AG04449 (cell line): ENCODE results near the gene BMF.
"Not testable (repeated sequence)": the region's sequence is repeated elsewhere in the genome, so short reads cannot be mapped to it uniquely, and the experiment has no call there.

ENCODE experiments used
- CTCF ChIA-PET: fragments of 350-600 bp; formaldehyde crosslinking; extraction: SDS; loops from one replicate; lab custom pipeline; 2021; ENCODE audit warnings: antibody characterized with exemption; lab: Yijun Ruan, JAX
- POLR2A ChIA-PET: fragments of 400-600, 350-600 bp; formaldehyde crosslinking; extraction: SDS; loops from one replicate; lab custom pipeline; 2020; ENCODE audit warnings: antibody characterized with exemption, inconsistent platforms; lab: Yijun Ruan, JAX
- DNase-seq: peaks from one replicate; pipeline ENCODE4 v3.0.0-alpha.2; 2010; ENCODE audit warnings: low read depth, low spot score
- H3K4me3 ChIP-seq: 2 replicates; pipeline ENCODE4 v1.5.1; 2011; ENCODE audit warnings: low read depth, mild to moderate bottlenecking, control low read depth, low read length
- TF ChIP-seq, protein P1 (sequence below): IDR thresholded peaks from one replicate; pipeline ENCODE4 v1.5.1; 2011; ENCODE audit warnings: mild to moderate bottlenecking, moderate library complexity, low read length, control low read depth, inconsistent platforms; ENCODE audit not compliant: insufficient read depth; ENCODE audit errors: missing control alignments

Gene BMF

DNA sequence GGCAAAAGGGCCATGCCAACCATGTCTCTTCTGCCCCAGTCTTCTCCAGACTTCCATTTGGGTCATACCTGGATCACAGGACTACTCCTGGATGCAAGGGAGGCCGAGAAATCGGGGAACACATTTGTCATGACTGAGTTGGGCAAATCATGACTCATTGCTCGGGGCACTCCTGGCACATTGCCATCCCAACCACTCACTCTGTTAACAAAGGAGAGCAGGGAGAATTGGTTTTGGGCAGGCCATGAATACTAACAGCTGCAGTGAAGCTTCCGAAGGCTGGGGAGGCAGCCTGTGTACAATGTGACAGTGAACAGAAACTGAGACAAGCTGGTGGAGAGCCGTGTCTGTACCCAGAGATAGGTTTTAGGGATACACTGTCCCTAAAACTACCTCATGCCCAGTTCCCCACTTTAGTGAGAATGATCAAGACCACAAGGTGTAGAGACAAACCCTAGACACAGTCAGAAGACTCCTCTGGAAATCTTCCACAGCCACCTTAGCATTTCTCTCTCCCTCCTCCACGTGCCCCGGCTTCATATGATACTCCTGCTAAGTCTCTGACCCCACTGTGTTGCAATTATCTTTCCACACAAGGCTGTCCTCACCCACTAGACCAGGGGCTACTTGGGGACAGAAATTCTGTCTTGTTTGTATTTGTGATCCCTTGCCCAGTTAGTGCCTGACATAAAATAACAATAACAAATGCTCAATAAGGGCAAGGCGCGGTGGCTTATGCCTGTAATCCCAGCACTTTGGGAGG is 41.7 kb upstream of the BMF start:
- CTCF ChIA-PET, result interaction anchor here (0.5 to 1.3 kb wide), 3 partner anchors 17 to 105 kb away, joined by 3 to 4 read pairs (median 3); no protein-coding TSS in a partner anchor
- POLR2A ChIA-PET, result no interaction called here
- TF ChIP-seq, protein P1, sequence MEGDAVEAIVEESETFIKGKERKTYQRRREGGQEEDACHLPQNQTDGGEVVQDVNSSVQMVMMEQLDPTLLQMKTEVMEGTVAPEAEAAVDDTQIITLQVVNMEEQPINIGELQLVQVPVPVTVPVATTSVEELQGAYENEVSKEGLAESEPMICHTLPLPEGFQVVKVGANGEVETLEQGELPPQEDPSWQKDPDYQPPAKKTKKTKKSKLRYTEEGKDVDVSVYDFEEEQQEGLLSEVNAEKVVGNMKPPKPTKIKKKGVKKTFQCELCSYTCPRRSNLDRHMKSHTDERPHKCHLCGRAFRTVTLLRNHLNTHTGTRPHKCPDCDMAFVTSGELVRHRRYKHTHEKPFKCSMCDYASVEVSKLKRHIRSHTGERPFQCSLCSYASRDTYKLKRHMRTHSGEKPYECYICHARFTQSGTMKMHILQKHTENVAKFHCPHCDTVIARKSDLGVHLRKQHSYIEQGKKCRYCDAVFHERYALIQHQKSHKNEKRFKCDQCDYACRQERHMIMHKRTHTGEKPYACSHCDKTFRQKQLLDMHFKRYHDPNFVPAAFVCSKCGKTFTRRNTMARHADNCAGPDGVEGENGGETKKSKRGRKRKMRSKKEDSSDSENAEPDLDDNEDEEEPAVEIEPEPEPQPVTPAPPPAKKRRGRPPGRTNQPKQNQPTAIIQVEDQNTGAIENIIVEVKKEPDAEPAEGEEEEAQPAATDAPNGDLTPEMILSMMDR, result no peak
- H3K4me3 ChIP-seq, result no peak overlapping the region
- no peak for DNase-seq

DNA sequence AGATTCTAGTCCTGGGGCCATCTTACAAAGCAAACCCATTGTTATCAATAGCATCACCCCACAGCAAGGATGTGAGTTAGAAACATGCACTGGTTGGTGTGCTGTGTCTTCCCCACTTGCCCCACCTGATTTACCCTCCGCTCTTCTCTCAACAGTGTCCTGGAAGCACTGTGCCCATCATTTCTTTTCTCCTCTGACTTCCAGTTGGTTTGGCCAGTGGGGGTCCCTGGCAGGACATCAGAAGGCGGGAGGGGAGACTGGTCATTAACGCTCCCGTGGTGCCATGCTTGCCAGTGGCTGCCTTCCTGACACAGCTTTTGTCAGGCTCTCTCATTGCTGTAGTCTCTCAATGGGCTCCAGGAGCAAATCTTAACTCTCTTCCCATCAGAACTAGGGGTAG is 40.7 kb upstream of the BMF start:
- DNase-seq, result no peak
- CTCF ChIA-PET, result interaction anchor here (1.3 kb wide), 1 partner anchor 104 kb away, joined by 3 read pairs; no protein-coding TSS in a partner anchor
- H3K4me3 ChIP-seq, result no peak overlapping the region
- TF ChIP-seq, protein P1, result no peak
- POLR2A ChIA-PET, result no interaction called here

DNA sequence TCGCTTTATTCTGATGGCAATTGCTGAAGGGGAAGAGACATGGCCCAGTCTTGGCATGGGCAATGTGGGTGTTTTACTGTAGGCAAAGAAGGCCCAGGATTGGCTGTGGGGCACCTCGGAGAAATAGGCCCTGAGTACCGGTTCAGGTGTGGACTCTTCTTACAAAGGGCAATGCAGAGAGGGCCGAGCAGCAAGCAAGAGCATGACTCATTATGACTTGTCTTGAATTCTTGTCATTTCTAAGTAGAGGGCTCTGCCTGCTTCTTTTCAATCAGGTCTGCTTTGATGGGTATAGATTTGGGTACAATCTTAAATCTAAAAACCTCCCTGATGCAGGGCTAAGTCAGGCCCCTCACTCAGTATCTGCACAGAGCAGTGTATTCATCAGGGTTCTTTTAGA is 37.4 kb upstream of the BMF start:
- no peak overlapping the region for H3K4me3 ChIP-seq
- ChIA-PET POLR2A (no interaction called here), CTCF (no interaction called here)
- no peak for DNase-seq
- TF ChIP-seq, protein P1, result no peak

DNA sequence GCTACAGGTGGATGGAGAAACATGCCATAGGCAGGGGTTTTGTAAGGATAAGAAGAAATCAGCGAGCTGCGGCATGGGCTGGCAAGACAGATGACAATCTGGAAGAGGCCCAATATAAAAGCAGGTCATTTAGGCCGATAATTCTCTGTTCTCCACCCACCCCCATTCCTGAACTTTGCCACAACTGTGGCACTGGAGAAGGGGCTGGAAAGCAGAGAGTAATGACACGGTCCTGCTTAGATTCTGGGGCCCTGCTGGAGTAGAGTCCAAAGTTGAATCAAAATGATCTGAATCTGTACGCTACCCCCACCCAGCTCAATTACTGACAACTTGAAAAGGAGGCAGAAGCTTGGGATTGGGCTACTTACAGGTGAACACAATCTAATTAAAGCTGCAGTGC is 33.7 kb upstream of the BMF start:
- ChIA-PET CTCF (interaction anchor here (0.9 kb wide), 1 partner anchor 38 kb away, joined by 3 read pairs; no protein-coding TSS in a partner anchor), POLR2A (no interaction called here)
- no peak overlapping the region for H3K4me3 ChIP-seq
- DNase-seq, result no peak
- TF ChIP-seq, protein P1, result no peak

DNA sequence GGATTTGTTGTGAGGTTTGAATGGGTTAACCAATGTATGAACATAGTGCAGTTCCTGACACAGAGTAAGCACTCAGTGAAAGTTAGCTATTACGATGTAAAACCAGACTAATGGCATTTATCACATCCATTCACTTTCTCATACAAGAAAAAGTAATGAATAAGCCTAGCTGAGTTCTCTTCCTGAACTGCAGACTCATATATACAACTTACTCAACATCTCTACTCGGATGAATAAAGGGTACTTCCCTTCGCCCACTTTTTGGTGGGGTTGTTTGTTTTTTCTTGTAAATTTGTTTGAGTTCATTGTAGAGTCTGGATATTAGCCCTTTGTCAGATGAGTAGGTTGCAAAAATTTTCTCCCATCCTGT is 29.5 kb upstream of the BMF start:
- CTCF ChIA-PET, POLR2A ChIA-PET, H3K4me3 ChIP-seq, DNase-seq: not testable (repeated sequence)

DNA sequence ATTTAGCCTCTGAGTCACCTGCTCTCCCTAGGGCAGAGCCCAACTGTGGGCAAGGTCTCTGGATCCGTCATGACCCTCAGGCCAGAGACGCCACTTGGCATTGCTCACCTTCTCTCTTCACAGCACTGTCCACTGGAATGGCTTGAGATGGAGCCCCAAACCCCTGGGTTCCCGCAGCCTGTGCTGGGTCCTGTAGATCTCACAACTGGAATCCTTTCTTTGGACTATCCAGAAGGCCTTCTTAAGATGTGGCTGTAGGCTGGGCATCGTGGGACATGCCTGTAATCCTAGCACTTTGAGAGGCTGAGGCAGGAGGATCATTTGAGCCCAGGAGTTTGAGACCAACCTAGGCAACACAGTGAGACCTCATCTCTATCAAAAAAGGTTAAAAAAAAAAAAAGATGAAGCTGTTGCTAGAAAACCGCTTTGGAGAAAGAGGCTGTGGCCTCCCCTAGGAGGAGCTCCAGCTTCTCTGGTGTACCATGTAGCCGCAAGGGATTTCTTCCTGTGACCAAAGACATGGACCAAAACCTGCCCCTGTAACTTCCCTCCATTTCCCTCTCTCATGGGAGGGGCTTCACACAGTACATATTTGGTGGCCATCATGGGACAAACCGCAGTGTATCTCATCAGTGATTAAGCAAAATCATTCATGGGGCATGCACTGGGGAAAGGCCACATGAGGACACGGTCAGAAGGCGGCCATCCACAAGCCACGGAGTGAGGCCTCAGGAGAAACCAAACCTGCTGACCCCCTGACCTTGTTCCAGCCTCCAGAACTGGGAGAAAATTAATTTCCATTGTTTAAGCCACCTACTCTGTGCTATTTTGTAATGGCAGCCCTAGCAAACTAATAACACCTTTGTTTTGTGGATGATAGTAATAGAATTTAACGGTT is 28.9 kb upstream of the BMF start:
- TF ChIP-seq, protein P1, result no peak
- POLR2A ChIA-PET, result no interaction called here
- no peak overlapping the region for H3K4me3 ChIP-seq
- no peak for DNase-seq
- CTCF ChIA-PET, result no interaction called here
